Colonic mucosa (tissue), 4 donors: ENCODE data around the gene GAD1. TPM values are rescaled to one million over a fixed set of nuclear protein-coding genes. Genes with fewer than 3 reads are reported as not detected.

Source experiments
- DNase-seq: peaks from one replicate; pipeline ENCODE4 v3.0.0-alpha.2; 2020
- H3K27ac ChIP-seq: fragments of 200-600 bp; one replicate; pipeline ENCODE4 v1.8.0; 2021
- H3K27me3 ChIP-seq: fragments of 200-600 bp; one replicate; pipeline ENCODE4 v1.8.0; 2021
- H3K36me3 ChIP-seq: fragments of 200-600 bp; one replicate; pipeline ENCODE4 v1.8.0; 2021
- H3K4me1 ChIP-seq: fragments of 200-600 bp; one replicate; pipeline ENCODE4 v1.8.0; 2021; ENCODE audit warnings: mild to moderate bottlenecking
- H3K4me3 ChIP-seq: fragments of 200-600 bp; one replicate; pipeline ENCODE4 v1.8.0; 2021
- H3K9ac ChIP-seq, 2 donors: one replicate each; pipeline ENCODE4 v1.7.0; 2013; ENCODE audit warnings: control low read depth in 2 of 2, low read depth in 2 of 2, low read length in 2 of 2
- H3K9me3 ChIP-seq: fragments of 200-600 bp; one replicate; pipeline ENCODE4 v1.8.0; 2021
- CTCF ChIP-seq: fragments of 200-600 bp; IDR thresholded peaks from one replicate; pipeline ENCODE4 v1.8.0; 2022; ENCODE audit warnings: antibody characterized with exemption, mild to moderate bottlenecking
- intact Hi-C: fragments of 100-400 bp; cut with DNase I; formaldehyde crosslinking; loops from one replicate; pipeline ENCODE4 v1.14.1; 2022
- total RNA-seq, 2 donors: library from RNA; stranded (reverse); fragmentation: NEBNext Ultra II Directional in 1 of 2; extraction: Animal tissue kit (Norgen Biotek cat#: 25700) in 1 of 2; gene quantifications; one replicate each; pipeline ENCODE4 v1.2.1, GENCODE V29; 2021
- donor health status: healthy.
- donor health status: DM: no; HTN: no; CAD: no.
- donor health status: DM: no; HTN: no; CAD: no.

GAD1 gene
- total RNA-seq, 2 donors from 2014 or later, result 0.10 TPM; not detected in 1

- no peak for TF ChIP-seq CTCF
- Histone ChIP-seq H3K4me3 (no peak overlapping the region), H3K27ac (no peak overlapping the region), H3K9ac (no peak overlapping the region), H3K27me3 (peaks cover 4% of the 10 kb centered on the region), H3K9me3 (no peaks in the 10 kb centered on the region), H3K36me3 (no peaks in the 10 kb centered on the region), H3K4me1 (no peaks in the 10 kb centered on the region)
- no peak for DNase-seq
- intact Hi-C loops, result no loop called here
Observed at GRCh38 chr2:170829036-170829435, 12.3 kb downstream of the GAD1 start.

GRCh38 chr2:170830166-170830565 lies 13.5 kb downstream of the GAD1 start:
- H3K9me3 ChIP-seq, result no peaks in the 10 kb centered on the region
- no peak for DNase-seq
- H3K9ac ChIP-seq, result no peak overlapping the region
- H3K27ac ChIP-seq, result no peak overlapping the region
- H3K27me3 ChIP-seq, result peaks cover 4% of the 10 kb centered on the region
- TF ChIP-seq CTCF, result no peak
- no peaks in the 10 kb centered on the region for H3K36me3 ChIP-seq
- H3K4me1 ChIP-seq, result no peaks in the 10 kb centered on the region
- no peak overlapping the region for H3K4me3 ChIP-seq
- intact Hi-C loops, result no loop called here

GRCh38 chr2:170831115-170831514 lies 14.4 kb downstream of the GAD1 start:
- intact Hi-C loops, result no loop called here
- H3K9ac ChIP-seq, result no peak overlapping the region

GRCh38 chr2:170836027-170836426 lies 19.3 kb downstream of the GAD1 start:
- H3K27ac ChIP-seq, result no peak overlapping the region
- no peaks in the 10 kb centered on the region for H3K4me1 ChIP-seq
- no peak for TF ChIP-seq CTCF
- no peaks in the 10 kb centered on the region for H3K27me3 ChIP-seq
- no peak for DNase-seq
- no peak overlapping the region for H3K4me3 ChIP-seq
- H3K9ac ChIP-seq, result no peak overlapping the region
- no peaks in the 10 kb centered on the region for H3K9me3 ChIP-seq
- no peaks in the 10 kb centered on the region for H3K36me3 ChIP-seq
- intact Hi-C loops, result no loop called here

More at GRCh38 chr2:170831115-170831514, 14.4 kb downstream of the GAD1 start:
- no peak for DNase-seq
- Histone ChIP-seq H3K27ac (no peak overlapping the region), H3K27me3 (no peaks in the 10 kb centered on the region), H3K36me3 (no peaks in the 10 kb centered on the region), H3K4me3 (no peak overlapping the region), H3K4me1 (no peaks in the 10 kb centered on the region), H3K9me3 (no peaks in the 10 kb centered on the region)
- TF ChIP-seq CTCF, result no peak

GRCh38 chr2:170840717-170841210 lies 24.1 kb downstream of the GAD1 start:
- TF ChIP-seq CTCF, result no peak
- no peaks in the 10 kb centered on the region for H3K9me3 ChIP-seq
- no peak overlapping the region for H3K27ac ChIP-seq
- no peak overlapping the region for H3K4me3 ChIP-seq
- no peaks in the 10 kb centered on the region for H3K36me3 ChIP-seq
- H3K27me3 ChIP-seq, result no peaks in the 10 kb centered on the region
- no peak for DNase-seq
- H3K9ac ChIP-seq, result no peak overlapping the region
- intact Hi-C loops, result no loop called here
- H3K4me1 ChIP-seq, result no peaks in the 10 kb centered on the region
